Peyer's patch (tissue), 4 donors: ENCODE measurements around the gene SLC1A1.

ENCODE experiments used
- POLR2A ChIP-seq, 2 donors: fragments of 450-650 bp; IDR thresholded peaks; one replicate each; pipeline ENCODE4 v1.5.1; 2017; ENCODE audit warnings: antibody characterized with exemption in 2 of 2, mild to moderate bottlenecking in 2 of 2, moderate library complexity in 2 of 2
- TF ChIP-seq, protein P1 (sequence below), 6 experiments: fragments of 450-650 bp in 4 of 6; fragments of 200-600 bp in 2 of 6; sonication (generic) in 1 of 6; IDR thresholded peaks; one replicate each; pipeline ENCODE4 v1.5.1; 2017 to 2019; ENCODE audit warnings: antibody characterized with exemption in 6 of 6, mild to moderate bottlenecking in 3 of 6, moderate library complexity in 1 of 6

DNA sequence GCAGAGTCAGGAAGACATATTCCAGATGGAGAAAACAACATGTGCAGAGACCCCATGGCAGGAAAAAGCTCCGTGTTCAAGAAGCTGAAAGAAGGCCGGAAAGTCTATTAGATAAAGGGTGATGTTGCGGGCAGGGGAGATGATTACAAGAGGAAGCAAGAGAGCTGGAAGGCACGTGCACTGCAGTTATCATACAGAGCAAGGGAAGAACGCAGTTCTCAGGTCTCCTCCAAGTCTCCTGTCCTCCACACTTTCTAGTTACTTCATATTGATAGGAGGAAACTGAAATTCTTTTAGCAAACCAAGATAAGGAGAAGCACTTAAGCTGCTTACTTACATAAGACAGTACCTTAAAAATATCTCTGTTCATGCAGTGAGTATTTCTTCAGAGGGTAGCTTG lies 113.6 kb downstream of the SLC1A1 start:
- TF ChIP-seq, protein P1, sequence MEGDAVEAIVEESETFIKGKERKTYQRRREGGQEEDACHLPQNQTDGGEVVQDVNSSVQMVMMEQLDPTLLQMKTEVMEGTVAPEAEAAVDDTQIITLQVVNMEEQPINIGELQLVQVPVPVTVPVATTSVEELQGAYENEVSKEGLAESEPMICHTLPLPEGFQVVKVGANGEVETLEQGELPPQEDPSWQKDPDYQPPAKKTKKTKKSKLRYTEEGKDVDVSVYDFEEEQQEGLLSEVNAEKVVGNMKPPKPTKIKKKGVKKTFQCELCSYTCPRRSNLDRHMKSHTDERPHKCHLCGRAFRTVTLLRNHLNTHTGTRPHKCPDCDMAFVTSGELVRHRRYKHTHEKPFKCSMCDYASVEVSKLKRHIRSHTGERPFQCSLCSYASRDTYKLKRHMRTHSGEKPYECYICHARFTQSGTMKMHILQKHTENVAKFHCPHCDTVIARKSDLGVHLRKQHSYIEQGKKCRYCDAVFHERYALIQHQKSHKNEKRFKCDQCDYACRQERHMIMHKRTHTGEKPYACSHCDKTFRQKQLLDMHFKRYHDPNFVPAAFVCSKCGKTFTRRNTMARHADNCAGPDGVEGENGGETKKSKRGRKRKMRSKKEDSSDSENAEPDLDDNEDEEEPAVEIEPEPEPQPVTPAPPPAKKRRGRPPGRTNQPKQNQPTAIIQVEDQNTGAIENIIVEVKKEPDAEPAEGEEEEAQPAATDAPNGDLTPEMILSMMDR (IDR thresholded peaks at IDR 0.05) = no peak
- no peak for TF ChIP-seq POLR2A (IDR thresholded peaks at IDR 0.05)
